H9 (cell line): Measurements from ENCODE around the gene TXNDC9. TPM values are rescaled to one million over a fixed set of nuclear protein-coding genes. Genes with fewer than 3 reads are reported as not detected.
A peak's percentile ranks its signal among the peaks of the same experiment; 100 is the strongest.

Experiments used
- DNase-seq: peaks from one replicate; pipeline ENCODE4 v3.0.0-alpha.2; 2017
- H2AFZ ChIP-seq: one replicate; pipeline ENCODE4 v1.6.1; 2013; ENCODE audit warnings: mild to moderate bottlenecking, low read length, control low read depth, moderate library complexity
- H2AK5ac ChIP-seq: 2 replicates; pipeline ENCODE4 v1.6.1; 2013; ENCODE audit warnings: low read length, control low read depth, mixed read lengths; ENCODE audit not compliant: insufficient read length
- H2BK120ac ChIP-seq: one replicate; pipeline ENCODE4 v1.6.1; 2013; ENCODE audit warnings: low read depth, mild to moderate bottlenecking, low read length, control low read depth, inconsistent platforms; ENCODE audit not compliant: poor library complexity, severe bottlenecking
- H2BK12ac ChIP-seq: 2 replicates; pipeline ENCODE4 v1.6.1; 2013; ENCODE audit warnings: low read length, control low read depth, mixed read lengths, low read depth; ENCODE audit not compliant: insufficient read length
- H2BK15ac ChIP-seq: 2 replicates; pipeline ENCODE4 v1.6.1; 2013; ENCODE audit warnings: low read depth, low read length, control low read depth
- H2BK20ac ChIP-seq: one replicate; pipeline ENCODE4 v1.6.1; 2013; ENCODE audit warnings: low read depth, mild to moderate bottlenecking, low read length, control low read depth, inconsistent platforms; ENCODE audit not compliant: poor library complexity, severe bottlenecking
- H2BK5ac ChIP-seq: 2 replicates; pipeline ENCODE4 v1.6.1; 2013; ENCODE audit warnings: low read length, control low read depth, mixed read lengths; ENCODE audit not compliant: insufficient read length
- H3K14ac ChIP-seq: 2 replicates; pipeline ENCODE4 v1.6.1; 2013; ENCODE audit warnings: low read length, control low read depth; ENCODE audit not compliant: insufficient read depth
- H3K18ac ChIP-seq: 2 replicates; pipeline ENCODE4 v1.6.1; 2013; ENCODE audit warnings: low read depth, mild to moderate bottlenecking, mixed read lengths, low read length, control low read depth; ENCODE audit not compliant: insufficient read length
- H3K23ac ChIP-seq: 2 replicates; pipeline ENCODE4 v1.6.1; 2013; ENCODE audit warnings: low read length, control low read depth, mixed read lengths, low read depth; ENCODE audit not compliant: insufficient read length
- H3K23me2 ChIP-seq: 2 replicates; pipeline ENCODE4 v1.6.1; 2013; ENCODE audit warnings: low read depth, mild to moderate bottlenecking, mixed read lengths, low read length, control low read depth; ENCODE audit not compliant: insufficient read length, poor library complexity, severe bottlenecking
- H3K27ac ChIP-seq: 2 replicates; pipeline ENCODE4 v1.5.1; 2013; ENCODE audit warnings: low read length, control low read depth, mixed read lengths, low read depth; ENCODE audit not compliant: insufficient read length
- H3K27me3 ChIP-seq: 2 replicates; pipeline ENCODE4 v1.6.1; 2013; ENCODE audit warnings: low read length, control low read depth, inconsistent platforms; ENCODE audit not compliant: insufficient read depth
- H3K4ac ChIP-seq: 2 replicates; pipeline ENCODE4 v1.6.1; 2013; ENCODE audit warnings: low read depth, mild to moderate bottlenecking, control low read depth, inconsistent platforms, low read length, moderate library complexity
- H3K4me1 ChIP-seq: 2 replicates; pipeline ENCODE4 v1.6.1; 2013; ENCODE audit warnings: low read length, control low read depth, inconsistent platforms; ENCODE audit not compliant: insufficient read depth
- H3K4me2 ChIP-seq: 2 replicates; pipeline ENCODE4 v1.6.1; 2013; ENCODE audit warnings: low read length, control low read depth, mixed read lengths; ENCODE audit not compliant: insufficient read length, insufficient read depth
- H3K56ac ChIP-seq: 2 replicates; pipeline ENCODE4 v1.6.1; 2013; ENCODE audit warnings: low read depth, mild to moderate bottlenecking, mixed read lengths, low read length, control low read depth; ENCODE audit not compliant: insufficient read length
- H3K79me1 ChIP-seq: 2 replicates; pipeline ENCODE4 v1.6.1; 2013; ENCODE audit warnings: low read depth, mild to moderate bottlenecking, moderate library complexity, low read length, control low read depth, inconsistent platforms; ENCODE audit not compliant: insufficient read depth, poor library complexity, severe bottlenecking
- H3K79me2 ChIP-seq: 2 replicates; pipeline ENCODE4 v1.6.1; 2013; ENCODE audit warnings: low read length, control low read depth, inconsistent platforms; ENCODE audit not compliant: insufficient read depth
- H3K9ac ChIP-seq: 2 replicates; pipeline ENCODE4 v1.6.1; 2013; ENCODE audit warnings: low read length, control low read depth, mixed read lengths; ENCODE audit not compliant: insufficient read length; ENCODE audit errors: extremely low read depth
- H3K9me3 ChIP-seq: one replicate; pipeline ENCODE4 v1.6.1; 2013; ENCODE audit warnings: low read depth, low read length, inconsistent platforms; ENCODE audit not compliant: control insufficient read depth
- H3T11ph ChIP-seq: one replicate; pipeline ENCODE4 v1.6.1; 2013; ENCODE audit warnings: mild to moderate bottlenecking, low read length, control low read depth, inconsistent platforms
- H4K20me1 ChIP-seq: one replicate; pipeline ENCODE4 v1.6.1; 2013; ENCODE audit not compliant: control insufficient read depth, insufficient read length, insufficient read depth
- H4K5ac ChIP-seq: 2 replicates; pipeline ENCODE4 v1.6.1; 2013; ENCODE audit warnings: low read depth, mild to moderate bottlenecking, mixed read lengths, low read length, control low read depth; ENCODE audit not compliant: insufficient read length
- H4K8ac ChIP-seq: replicated peaks from 2 replicates; pipeline ENCODE4 v1.6.1; 2013; ENCODE audit warnings: low read length, control low read depth, mixed read lengths, low read depth; ENCODE audit not compliant: insufficient read length
- H4K91ac ChIP-seq: 2 replicates; pipeline ENCODE4 v1.6.1; 2013; ENCODE audit warnings: low read depth, mild to moderate bottlenecking, moderate library complexity, mixed read lengths, low read length, control low read depth; ENCODE audit not compliant: insufficient read length
- H3K27ac Mint-ChIP-seq, 3 experiments: 2 replicates in 2 of 3; 3 replicates in 1 of 3; pipeline ENCODE4 v1.8.0; 2020 to 2021; ENCODE audit warnings: mixed read lengths in 3 of 3, mild to moderate bottlenecking in 1 of 3, moderate library complexity in 1 of 3
- H3K27me3 Mint-ChIP-seq: 2 replicates; pipeline ENCODE4 v1.8.0; 2021; ENCODE audit warnings: low read depth, mild to moderate bottlenecking, moderate library complexity, mixed read lengths
- H3K36me3 Mint-ChIP-seq, 3 experiments: 2 replicates in 2 of 3; 3 replicates in 1 of 3; pipeline ENCODE4 v1.8.0; 2020 to 2021; ENCODE audit warnings: low read depth in 3 of 3, mixed read lengths in 3 of 3; ENCODE audit not compliant: insufficient read depth in 1 of 3
- H3K4me1 Mint-ChIP-seq, 2 experiments: 2 replicates each; pipeline ENCODE4 v1.8.0; 2020; ENCODE audit warnings: mixed read lengths in 2 of 2
- H3K4me3 Mint-ChIP-seq, 2 experiments: 2 replicates in 1 of 2; 3 replicates in 1 of 2; pipeline ENCODE4 v1.8.0; 2020 to 2021; ENCODE audit warnings: mild to moderate bottlenecking in 2 of 2, mixed read lengths in 2 of 2, moderate library complexity in 1 of 2
- H3K9me3 Mint-ChIP-seq, 2 experiments: 2 replicates in 1 of 2; 3 replicates in 1 of 2; pipeline ENCODE4 v1.8.0; 2020; ENCODE audit warnings: mild to moderate bottlenecking in 2 of 2, mixed read lengths in 2 of 2, moderate library complexity in 1 of 2
- CTCF ChIP-seq: fragments of 200-600 bp; sonication (generic); conservative IDR thresholded peaks from 3 replicates; pipeline ENCODE4 v1.8.0; 2021; ENCODE audit warnings: antibody characterized with exemption, mild to moderate bottlenecking
- WGBS: extraction: QIAGEN DNeasy Blood & Tissue Kit; methylation state at CpG from one replicate; pipeline ENCODE4 v1.1.7; 2013; ENCODE audit warnings: missing lambda C conversion rate, low lambda C conversion rate, mixed read lengths; ENCODE audit not compliant: insufficient read length; ENCODE audit errors: extremely low coverage; 5-methylcytosine and 5-hydroxymethylcytosine counted together
- total RNA-seq: library from RNA; stranded (reverse); gene quantifications from 2 replicates; pipeline ENCODE4 v1.2.1, GENCODE V29; 2021

Gene TXNDC9
- total RNA-seq, 1 experiment from 2014 or later = 37.7 TPM

- peaks cover 11 to 12% of the 10 kb centered on the region in 2 experiments for H3K4me1 Mint-ChIP-seq
- H3T11ph ChIP-seq = no peak overlapping the region
- H2AK5ac ChIP-seq = no peak overlapping the region
Measured at GRCh38 chr2:99336804-99337112, 625 bp upstream of the TXNDC9 start.

More at GRCh38 chr2:99336804-99337112, 625 bp upstream of the TXNDC9 start:
- Histone ChIP-seq H3K4ac (no peak overlapping the region), H3K4me1 (no peaks in the 10 kb centered on the region), H2BK120ac (no peak overlapping the region), H3K79me2 (peaks cover 49% of the 10 kb centered on the region), H4K91ac (no peak overlapping the region), H4K8ac (no peak overlapping the region), H3K23me2 (peaks cover 17% of the 10 kb centered on the region), H3K27ac (no peak overlapping the region), H3K23ac (no peak overlapping the region), H2BK12ac (no peak overlapping the region), H4K20me1 (no peaks in the 10 kb centered on the region), H4K5ac (no peak overlapping the region), H3K14ac (no peak overlapping the region), H3K27me3 (no peaks in the 10 kb centered on the region), H2BK20ac (no peak overlapping the region), H2BK5ac (no peak overlapping the region), H3K9me3 (no peaks in the 10 kb centered on the region), H2AFZ (peak overlapping the region; percentile 48), H3K56ac (no peak overlapping the region), H3K79me1 (no peaks in the 10 kb centered on the region), H3K4me2 (peak overlapping the region; percentile 81), H3K18ac (no peak overlapping the region), H2BK15ac (no peak overlapping the region), H3K9ac (no peak overlapping the region)
- Mint-ChIP-seq H3K36me3 (peaks cover 14 to 15% (median 14%) of the 10 kb centered on the region in 3 experiments; a peak in 6 of 7 replicates), H3K27ac (no peak overlapping the region), H3K27me3 (no peaks in the 10 kb centered on the region), H3K9me3 (no peaks in the 10 kb centered on the region), H3K4me3 (no peak overlapping the region)
- no peak for DNase-seq
- no CpG with 5 or more reads among the region's 8 CpGs for WGBS
- TF ChIP-seq CTCF = no peak
